Adrenal gland (tissue), 12 donors: ENCODE data around the gene DOCK10. TPM values are rescaled to one million over a fixed set of nuclear protein-coding genes. Genes with fewer than 3 reads are reported as not detected.
"Not testable (repeated sequence)": the region's sequence is repeated elsewhere in the genome, so short reads cannot be mapped to it uniquely, and the experiment has no call there.

Experiments
- DNase-seq, 7 donors: peaks; one replicate each; pipeline ENCODE4 v3.0.0-alpha.2; 2019 to 2020
- H3K27ac ChIP-seq, 5 donors: fragments of 200-600 bp; sonication (generic) in 4 of 5; 1 replicate in 3 of 5; 2 replicates in 2 of 5; pipeline versions ENCODE4 v1.5.1 to v1.8.0; 2016 to 2020; ENCODE audit warnings: mild to moderate bottlenecking in 1 of 5
- H3K27me3 ChIP-seq: fragments of 200-600 bp; 2 replicates; pipeline ENCODE4 v1.8.0; 2021
- H3K36me3 ChIP-seq, 2 donors: fragments of 200-600 bp; replicated peaks in 1 of 2; 1 replicate in 1 of 2; 2 replicates in 1 of 2; pipeline versions ENCODE4 v1.5.1 to v1.8.0; 2018 to 2022
- H3K4me1 ChIP-seq, 2 donors: fragments of 200-600 bp; replicated peaks in 1 of 2; 1 replicate in 1 of 2; 2 replicates in 1 of 2; pipeline versions ENCODE4 v1.5.1 to v1.8.0; 2018 to 2021
- H3K4me3 ChIP-seq, 4 donors: fragments of 200-600 bp; sonication (generic) in 3 of 4; one replicate each; pipeline ENCODE4 v1.5.1; 2016 to 2018
- H3K9me3 ChIP-seq, 3 donors: fragments of 200-600 bp; sonication (generic) in 1 of 3; replicated peaks in 1 of 3; 1 replicate in 2 of 3; 2 replicates in 1 of 3; pipeline versions ENCODE4 v1.5.1 to v1.8.0; 2016 to 2021
- CTCF ChIP-seq, 6 experiments: fragments of 450-650 bp in 4 of 6; fragments of 200-600 bp in 2 of 6; sonication (generic) in 1 of 6; IDR thresholded peaks; 1 replicate in 5 of 6; 2 replicates in 1 of 6; pipeline versions ENCODE4 v1.5.1 to v1.8.0; 2016 to 2021; ENCODE audit warnings: antibody characterized with exemption in 6 of 6, mild to moderate bottlenecking in 2 of 6, moderate library complexity in 1 of 6
- POLR2A ChIP-seq, 2 donors: fragments of 450-650 bp; IDR thresholded peaks; one replicate each; pipeline ENCODE4 v1.6.1; 2017; ENCODE audit warnings: antibody characterized with exemption in 2 of 2, mild to moderate bottlenecking in 2 of 2, moderate library complexity in 1 of 2
- WGBS, 4 donors: extraction: QIAGEN DNeasy Blood & Tissue Kit in 2 of 4; methylation state at CpG; one replicate each; pipeline versions ENCODE4 v1.1.5 to v1.1.7; 2013 to 2017; 5-methylcytosine and 5-hydroxymethylcytosine counted together
- intact Hi-C, 2 donors: fragments of 100-400 bp; cut with DNase I; formaldehyde crosslinking; loops; one replicate each; pipeline versions ENCODE4 v1.14.1 to v1.15.0; 2022 to 2023
- polyA plus RNA-seq, 3 donors: library from polyadenylated mRNA; stranded (reverse); fragments of 200-250 nt in 2 of 3; fragments of 350-450 nt in 1 of 3; fragmentation: Illumina TruSeq in 1 of 3; extraction: RNeasy Lipid Tissue Mini Kit (QIAGEN cat#74804) in 1 of 3; gene quantifications; one replicate each; pipeline ENCODE4 v1.2.3, GENCODE V29; 2013 to 2014
- total RNA-seq, 9 donors: library from RNA; depleted of rRNA in 4 of 9; stranded (reverse); fragments of >200 nt in 4 of 9; fragments of 120-200 nt in 1 of 9; fragmentation: NEBNext Ultra II Directional in 1 of 9; extraction: Animal tissue kit (Norgen Biotek cat#: 25700) in 1 of 9; gene quantifications; one replicate each; pipeline versions ENCODE4 v1.1.0 to v1.2.4, GENCODE V29; 2013 to 2023
- donor health status: healthy with polysubstance abuse.
- donor health status: Bipolar disorder and iron deficiency.
- donor health status: DM: yes; HTN: yes; CAD: no.
- donor health status: DM: no; HTN: no; CAD: no.
- donor health status: DM: no; HTN: no; CAD: no.
- donor health status: DM: yes; HTN: yes; CAD: no.

Gene DOCK10
- total and polyA plus RNA-seq, 12 donors, result 6.2 to 40.8 (median 20.0) TPM

GRCh38 chr2:225064362-225064761 is 22.1 kb upstream of the DOCK10 start:
- Histone ChIP-seq H3K36me3 (no peaks in the 10 kb centered on the region), H3K4me1 (no peaks in the 10 kb centered on the region), H3K9me3 (no peaks in the 10 kb centered on the region), H3K4me3 (no peak overlapping the region), H3K27me3 (no peaks in the 10 kb centered on the region), H3K27ac (no peak overlapping the region)
- TF ChIP-seq CTCF (IDR thresholded peaks at IDR 0.05) (no peak), POLR2A (IDR thresholded peaks at IDR 0.05) (no peak)
- intact Hi-C loops, result no loop called here
- no peak for DNase-seq
- WGBS, 4 donors, result 36 to 54% (median 41%) methylated on average over 2 of the region's 2 CpGs

- DNase-seq, result peak in 3 of 7 donors; percentile 16 to 34 (median 22)
- Histone ChIP-seq H3K36me3 (no peaks in the 10 kb centered on the region), H3K4me3 (no peak overlapping the region), H3K27me3 (no peaks in the 10 kb centered on the region), H3K27ac (no peak overlapping the region), H3K9me3 (peaks cover 0 to 7% (median 0%) of the 10 kb centered on the region in 3 donors), H3K4me1 (no peaks in the 10 kb centered on the region)
- intact Hi-C loops, result no loop called here
- whole genome bisulfite sequencing, 4 donors, result 66 to 74% (median 71%) methylated on average over 2 of the region's 2 CpGs
- TF ChIP-seq CTCF (IDR thresholded peaks at IDR 0.05), result no peak
- TF ChIP-seq POLR2A (IDR thresholded peaks at IDR 0.05), result no peak
These were observed 14.2 kb upstream of the DOCK10 start for GRCh38 chr2:225056330-225057073.

- Histone ChIP-seq H3K4me1 (no peaks in the 10 kb centered on the region), H3K27me3 (no peaks in the 10 kb centered on the region), H3K4me3 (no peak overlapping the region), H3K27ac (no peak overlapping the region), H3K36me3 (no peaks in the 10 kb centered on the region), H3K9me3 (peaks cover 0 to 7% (median 0%) of the 10 kb centered on the region in 3 donors)
- WGBS, 4 donors, result 88 to 100% (median 96%) methylated on average over 1 of the region's 1 CpG
- no peak for DNase-seq
- TF ChIP-seq CTCF (IDR thresholded peaks at IDR 0.05), result no peak
- TF ChIP-seq POLR2A (IDR thresholded peaks at IDR 0.05), result no peak
- intact Hi-C loops, result no loop called here
These were observed 13.4 kb upstream of the DOCK10 start for GRCh38 chr2:225055714-225056113.

GRCh38 chr2:225052703-225053102 is 10.4 kb upstream of the DOCK10 start:
- TF ChIP-seq CTCF (IDR thresholded peaks at IDR 0.05), result no peak
- TF ChIP-seq POLR2A (IDR thresholded peaks at IDR 0.05), result no peak
- no peak for DNase-seq
- H3K36me3 ChIP-seq, result no peaks in the 10 kb centered on the region
- intact Hi-C loops, result no loop called here
- H3K4me3 ChIP-seq, result no peak overlapping the region
- H3K4me1 ChIP-seq, result no peaks in the 10 kb centered on the region
- no peaks in the 10 kb centered on the region for H3K9me3 ChIP-seq
- H3K27ac ChIP-seq, result no peak overlapping the region
- no peaks in the 10 kb centered on the region for H3K27me3 ChIP-seq

- not testable (repeated sequence) for H3K27me3 ChIP-seq
These were observed 5.2 kb upstream of the DOCK10 start for GRCh38 chr2:225047502-225047901.

More at GRCh38 chr2:225047502-225047901, 5.2 kb upstream of the DOCK10 start:
- H3K27ac ChIP-seq, H3K4me3 ChIP-seq, H3K9me3 ChIP-seq, H3K36me3 ChIP-seq, DNase-seq, intact Hi-C loops, H3K4me1 ChIP-seq: not testable (repeated sequence)
- 85 to 93% (median 88%) methylated on average over 4 of the region's 4 CpGs for WGBS, 4 donors
